ENCODE results near the gene PDE3A.
"Not testable (repeated sequence)": the region's sequence is repeated elsewhere in the genome, so short reads cannot be mapped to it uniquely, and the experiment has no call there.

PDE3A gene

GRCh38 chr12:20372326-20373096 is 4.2 kb downstream of the PDE3A start:
- DNase-seq (ENCODE audit: low read depth in 2 of 2, low spot score in 1 of 2) = no peak

GRCh38 chr12:20374795-20375194 is 6.5 kb downstream of the PDE3A start:
- no peak for DNase-seq (ENCODE audit: low read depth in 2 of 2, low spot score in 1 of 2)

- no peak for DNase-seq (ENCODE audit: low read depth in 2 of 2, low spot score in 1 of 2)
These were observed 7.2 kb downstream of the PDE3A start for GRCh38 chr12:20375560-20375959.

- DNase-seq (ENCODE audit: low read depth in 2 of 2, low spot score in 1 of 2) = no peak
These were observed 8.6 kb downstream of the PDE3A start for GRCh38 chr12:20376984-20377383.

- no peak for DNase-seq (ENCODE audit: low read depth in 2 of 2, low spot score in 1 of 2)
These were observed 9.4 kb downstream of the PDE3A start for GRCh38 chr12:20377750-20378149.

GRCh38 chr12:20382117-20382516 is 13.8 kb downstream of the PDE3A start:
- DNase-seq (ENCODE audit: low read depth in 2 of 2, low spot score in 1 of 2) = no peak

- no peak for DNase-seq (ENCODE audit: low read depth in 2 of 2, low spot score in 1 of 2)
These were observed 15.3 kb downstream of the PDE3A start for GRCh38 chr12:20383612-20384011.

- not testable (repeated sequence) for DNase-seq (ENCODE audit: low read depth in 2 of 2, low spot score in 1 of 2)
These were observed 16.5 kb downstream of the PDE3A start for GRCh38 chr12:20384836-20385235.

GRCh38 chr12:20390846-20391245 is 22.5 kb downstream of the PDE3A start:
- no peak for DNase-seq (ENCODE audit: low read depth in 2 of 2, low spot score in 1 of 2)

GRCh38 chr12:20392339-20392738 is 24.0 kb downstream of the PDE3A start:
- no peak for DNase-seq (ENCODE audit: low read depth in 2 of 2, low spot score in 1 of 2)

GRCh38 chr12:20393707-20394106 is 25.4 kb downstream of the PDE3A start:
- DNase-seq (ENCODE audit: low read depth in 2 of 2, low spot score in 1 of 2) = no peak

GRCh38 chr12:20395791-20396550 is 27.6 kb downstream of the PDE3A start:
- no peak for DNase-seq (ENCODE audit: low read depth in 2 of 2, low spot score in 1 of 2)

GRCh38 chr12:20398686-20399085 is 30.3 kb downstream of the PDE3A start:
- no peak for DNase-seq (ENCODE audit: low read depth in 2 of 2, low spot score in 1 of 2)

- no peak for DNase-seq (ENCODE audit: low read depth in 2 of 2, low spot score in 1 of 2)
These were observed 31.7 kb downstream of the PDE3A start for GRCh38 chr12:20400003-20400402.

- DNase-seq (ENCODE audit: low read depth in 2 of 2, low spot score in 1 of 2) = no peak
These were observed 34.9 kb downstream of the PDE3A start for GRCh38 chr12:20403230-20403629.

GRCh38 chr12:20404576-20405346 is 36.4 kb downstream of the PDE3A start:
- no peak for DNase-seq (ENCODE audit: low read depth in 2 of 2, low spot score in 1 of 2)

- DNase-seq (ENCODE audit: low read depth in 2 of 2, low spot score in 1 of 2) = no peak
These were observed 41.5 kb downstream of the PDE3A start for GRCh38 chr12:20409607-20410377.

- no peak for DNase-seq (ENCODE audit: low read depth in 2 of 2, low spot score in 1 of 2)
These were observed 42.4 kb downstream of the PDE3A start for GRCh38 chr12:20410734-20411133.

GRCh38 chr12:20411345-20411744 is 43.0 kb downstream of the PDE3A start:
- no peak for DNase-seq (ENCODE audit: low read depth in 2 of 2, low spot score in 1 of 2)

GRCh38 chr12:20415028-20415427 is 46.7 kb downstream of the PDE3A start:
- no peak for DNase-seq (ENCODE audit: low read depth in 2 of 2, low spot score in 1 of 2)

GRCh38 chr12:20415641-20416040 is 47.3 kb downstream of the PDE3A start:
- no peak for DNase-seq (ENCODE audit: low read depth in 2 of 2, low spot score in 1 of 2)
